ENCODE measurements around the gene FTO. TPM values are rescaled to one million over a fixed set of nuclear protein-coding genes. Genes with fewer than 3 reads are reported as not detected.

Gene FTO
- total and polyA plus RNA-seq, 5 donors from 2014 or later: 58.6 to 97.6 (median 93.4) TPM

DNA sequence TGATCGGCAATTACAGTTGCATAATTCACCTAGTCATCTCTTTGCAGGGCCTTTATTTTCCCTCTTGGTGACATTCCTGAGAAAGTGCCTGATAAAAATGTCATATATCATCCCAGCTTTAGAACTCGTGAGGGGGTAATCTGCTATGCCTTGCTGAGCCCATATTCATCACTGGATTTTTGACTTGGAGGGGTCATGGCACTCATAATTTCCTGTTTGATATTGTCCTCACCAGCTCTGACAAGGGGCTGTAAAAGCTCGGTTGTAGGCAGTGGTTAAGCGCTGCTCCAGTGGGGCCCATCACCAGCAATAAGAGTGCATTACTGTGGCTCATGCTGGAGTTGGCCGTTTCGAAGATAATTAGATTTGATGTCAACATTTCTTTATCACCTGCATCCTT lies 355.4 kb downstream of the FTO start:
- peaks cover 0 to 1% (median 0%) of the 10 kb centered on the region in 7 donors for H3K9me3 Mint-ChIP-seq
- no peak overlapping the region for H3K27ac ChIP-seq (ENCODE audit: insufficient read depth, low read length, poor library complexity, severe bottlenecking)

DNA sequence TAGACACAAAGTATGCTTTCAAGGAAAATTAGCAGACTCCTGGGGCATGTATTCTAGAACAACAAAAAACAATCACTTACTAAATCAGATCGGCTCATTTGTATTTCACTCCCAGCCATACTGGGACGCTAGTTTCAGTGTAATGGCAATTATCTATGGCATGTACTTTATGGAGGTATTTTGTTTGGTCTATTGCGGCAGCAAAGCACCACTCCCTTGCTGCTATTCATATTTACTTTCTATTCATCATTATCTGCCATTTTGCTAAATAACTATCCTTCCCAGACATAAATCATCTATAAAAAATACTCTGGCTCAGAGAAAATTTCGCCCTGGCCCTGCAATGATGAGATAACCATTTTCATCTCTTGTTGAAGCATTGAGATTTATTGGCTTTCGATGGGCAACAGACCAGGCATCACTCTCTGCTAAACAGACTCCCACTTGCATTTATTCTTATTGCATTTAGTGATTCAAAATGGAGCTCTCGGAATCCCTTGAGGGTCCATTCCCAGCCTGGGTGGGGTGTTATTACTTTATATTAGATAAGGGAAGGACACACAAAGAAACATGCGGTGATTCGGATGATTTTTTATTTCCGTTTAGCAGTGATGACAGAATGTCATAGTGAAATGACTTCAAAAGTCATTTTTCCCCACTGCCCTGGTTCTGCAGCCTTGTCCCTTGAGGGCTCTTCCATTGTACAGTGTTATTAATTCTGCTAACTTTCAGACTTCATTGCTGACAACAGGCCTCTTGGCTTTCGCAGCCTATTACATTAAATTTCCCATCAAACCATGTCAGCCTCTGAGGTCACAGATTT lies 356.9 kb downstream of the FTO start:
- Mint-ChIP-seq H3K4me3 (no peak overlapping the region), H3K36me3 (peaks cover 29% of the 10 kb centered on the region), H3K27ac (no peak overlapping the region), H3K4me1 (peaks cover 0 to 6% (median 0%) of the 10 kb centered on the region in 4 donors), H3K27me3 (no peaks in the 10 kb centered on the region), H3K9me3 (peaks cover 0 to 1% (median 0%) of the 10 kb centered on the region in 7 donors)
- H3K27me3 ChIP-seq (ENCODE audit: control insufficient read depth, insufficient read depth, low read length): no peaks in the 10 kb centered on the region
- H3K36me3 ChIP-seq (ENCODE audit: control insufficient read depth, insufficient read depth, low read length): no peaks in the 10 kb centered on the region
- H3K4me3 ChIP-seq (ENCODE audit: low read depth, low read length): no peak overlapping the region
- ATAC-seq (ENCODE audit: low read depth in 2 of 2) (no peak), DNase-seq (no peak)
- no peaks in the 10 kb centered on the region for H3K4me1 ChIP-seq (ENCODE audit: control insufficient read depth, insufficient read depth, low read length, poor library complexity, severe bottlenecking)
- no peak overlapping the region for H3K27ac ChIP-seq (ENCODE audit: insufficient read depth, low read length, poor library complexity, severe bottlenecking)
- H3K9me3 ChIP-seq (ENCODE audit: control insufficient read depth in 2 of 2, low read length in 2 of 2): no peaks in the 10 kb centered on the region

More for the DNA sequence above, 355.4 kb downstream of the FTO start:
- H3K4me1 Mint-ChIP-seq: peaks cover 0 to 6% (median 0%) of the 10 kb centered on the region in 4 donors
- H3K4me3 Mint-ChIP-seq: no peak overlapping the region
- ATAC-seq (ENCODE audit: low read depth in 2 of 2) (no peak), DNase-seq (no peak)
- H3K4me3 ChIP-seq (ENCODE audit: low read depth, low read length): no peak overlapping the region
- no peaks in the 10 kb centered on the region for H3K36me3 ChIP-seq (ENCODE audit: control insufficient read depth, insufficient read depth, low read length)
- no peak overlapping the region for H3K27ac Mint-ChIP-seq
- H3K27me3 ChIP-seq (ENCODE audit: control insufficient read depth, insufficient read depth, low read length): no peaks in the 10 kb centered on the region
- H3K27me3 Mint-ChIP-seq: no peaks in the 10 kb centered on the region
- H3K4me1 ChIP-seq (ENCODE audit: control insufficient read depth, insufficient read depth, low read length, poor library complexity, severe bottlenecking): no peaks in the 10 kb centered on the region
- peaks cover 25% of the 10 kb centered on the region for H3K36me3 Mint-ChIP-seq
- H3K9me3 ChIP-seq (ENCODE audit: control insufficient read depth in 2 of 2, low read length in 2 of 2): no peaks in the 10 kb centered on the region

- Histone ChIP-seq H3K27me3 (ENCODE audit: control insufficient read depth, insufficient read depth, low read length) (no peaks in the 10 kb centered on the region), H3K27ac (ENCODE audit: insufficient read depth, low read length, poor library complexity, severe bottlenecking) (no peak overlapping the region), H3K36me3 (ENCODE audit: control insufficient read depth, insufficient read depth, low read length) (no peaks in the 10 kb centered on the region), H3K4me3 (ENCODE audit: low read depth, low read length) (no peak overlapping the region), H3K9me3 (ENCODE audit: control insufficient read depth in 2 of 2, low read length in 2 of 2) (no peaks in the 10 kb centered on the region), H3K4me1 (ENCODE audit: control insufficient read depth, insufficient read depth, low read length, poor library complexity, severe bottlenecking) (no peaks in the 10 kb centered on the region)
- DNase-seq (no peak), ATAC-seq (ENCODE audit: low read depth in 2 of 2) (no peak)
- Mint-ChIP-seq H3K27me3 (no peaks in the 10 kb centered on the region), H3K4me3 (no peak overlapping the region), H3K27ac (no peak overlapping the region), H3K9me3 (peaks cover 0 to 1% (median 0%) of the 10 kb centered on the region in 7 donors), H3K36me3 (peaks cover 25% of the 10 kb centered on the region), H3K4me1 (peaks cover 0 to 6% (median 0%) of the 10 kb centered on the region in 4 donors)
Measured at GRCh38 chr16:54061454-54061853, 357.5 kb downstream of the FTO start.

DNA sequence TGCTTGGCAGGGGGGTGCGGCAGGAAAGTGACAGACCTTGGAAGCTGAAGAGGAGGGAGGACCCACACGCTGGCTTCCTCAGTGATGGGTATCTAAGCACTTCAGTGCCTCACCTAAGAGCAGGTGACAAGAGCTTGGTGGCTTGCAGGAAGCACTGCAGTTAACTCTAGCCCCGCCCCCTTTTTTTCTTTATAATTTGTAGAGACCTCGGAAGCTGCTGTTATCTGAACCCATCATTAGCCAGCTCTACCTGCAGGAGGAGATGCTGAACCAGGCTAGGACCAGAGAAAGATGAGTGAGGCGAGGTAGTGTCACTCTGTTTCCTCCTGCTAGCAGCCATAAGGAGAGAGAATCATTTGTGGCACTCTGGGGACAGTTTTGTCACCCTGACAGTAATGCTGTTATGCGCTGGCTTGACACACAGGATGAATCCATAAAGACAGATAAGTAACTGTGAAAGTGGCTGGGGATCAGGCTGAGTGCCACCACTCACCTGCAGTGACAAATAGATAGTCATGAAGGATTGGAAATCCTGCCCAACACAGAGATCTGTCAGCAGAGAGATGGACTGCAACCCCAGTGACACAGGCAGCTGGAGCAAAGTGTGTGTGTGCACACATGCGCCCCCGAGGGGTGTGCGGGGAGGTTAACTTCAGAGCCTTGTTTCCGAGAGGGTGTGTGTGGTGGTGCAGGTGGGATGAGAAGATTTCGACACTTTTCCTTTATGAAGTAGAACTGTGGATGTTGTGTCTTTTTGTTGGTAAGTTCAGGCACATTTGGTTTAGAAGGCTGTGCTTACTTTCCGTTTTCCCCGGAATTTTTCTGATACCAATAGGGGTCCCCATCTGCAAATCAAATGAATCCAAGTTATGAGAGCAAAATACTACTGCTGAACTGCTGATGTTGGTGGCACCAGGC lies 358.7 kb downstream of the FTO start:
- Histone ChIP-seq H3K4me3 (ENCODE audit: low read depth, low read length) (no peak overlapping the region), H3K4me1 (ENCODE audit: control insufficient read depth, insufficient read depth, low read length, poor library complexity, severe bottlenecking) (no peaks in the 10 kb centered on the region), H3K27me3 (ENCODE audit: control insufficient read depth, insufficient read depth, low read length) (no peaks in the 10 kb centered on the region), H3K36me3 (ENCODE audit: control insufficient read depth, insufficient read depth, low read length) (no peaks in the 10 kb centered on the region), H3K9me3 (ENCODE audit: control insufficient read depth in 2 of 2, low read length in 2 of 2) (no peaks in the 10 kb centered on the region), H3K27ac (ENCODE audit: insufficient read depth, low read length, poor library complexity, severe bottlenecking) (no peak overlapping the region)
- Mint-ChIP-seq H3K27me3 (no peaks in the 10 kb centered on the region), H3K36me3 (peaks cover 21% of the 10 kb centered on the region), H3K9me3 (peaks cover 0 to 1% (median 0%) of the 10 kb centered on the region in 7 donors), H3K4me1 (peaks cover 0 to 3% (median 0%) of the 10 kb centered on the region in 4 donors), H3K4me3 (no peak overlapping the region), H3K27ac (peak overlapping the region in 1 of 3 donors; percentile 18)
- DNase-seq (peak in 1 of 3 donors; percentile 10), ATAC-seq (ENCODE audit: low read depth in 2 of 2) (no peak)

DNA sequence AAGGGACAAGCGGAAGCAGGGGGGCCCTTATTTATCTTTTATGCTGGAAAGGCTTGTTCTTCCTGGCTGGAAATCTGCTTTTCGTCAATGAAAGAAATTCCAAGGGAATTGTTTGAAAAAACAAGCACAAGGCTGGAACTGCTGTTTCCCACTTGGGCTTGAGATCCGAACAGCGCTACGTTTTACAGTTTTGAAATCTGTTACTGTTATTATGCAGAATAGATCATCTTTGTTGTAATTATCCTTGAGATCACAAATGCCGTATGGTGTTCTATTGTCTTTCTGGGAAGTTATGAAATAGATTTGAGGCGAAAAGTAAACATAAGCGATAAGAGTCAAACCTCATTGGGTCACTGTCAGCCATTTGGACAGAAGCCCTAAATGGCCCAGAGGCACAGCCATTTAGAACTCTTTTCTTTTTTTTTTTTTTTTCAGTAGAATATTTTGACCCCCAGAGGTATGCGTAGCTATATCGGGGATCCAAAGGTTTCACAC lies 359.4 kb downstream of the FTO start:
- Mint-ChIP-seq H3K27me3 (no peaks in the 10 kb centered on the region), H3K9me3 (peaks cover 0 to 1% (median 0%) of the 10 kb centered on the region in 7 donors), H3K36me3 (peaks cover 21% of the 10 kb centered on the region), H3K4me3 (no peak overlapping the region), H3K27ac (no peak overlapping the region), H3K4me1 (peaks cover 0 to 2% (median 0%) of the 10 kb centered on the region in 4 donors)
- H3K27me3 ChIP-seq (ENCODE audit: control insufficient read depth, insufficient read depth, low read length): no peaks in the 10 kb centered on the region
- no peaks in the 10 kb centered on the region for H3K4me1 ChIP-seq (ENCODE audit: control insufficient read depth, insufficient read depth, low read length, poor library complexity, severe bottlenecking)
- DNase-seq (no peak), ATAC-seq (ENCODE audit: low read depth in 2 of 2) (no peak)
- H3K4me3 ChIP-seq (ENCODE audit: low read depth, low read length): no peak overlapping the region
- no peaks in the 10 kb centered on the region for H3K36me3 ChIP-seq (ENCODE audit: control insufficient read depth, insufficient read depth, low read length)
- H3K9me3 ChIP-seq (ENCODE audit: control insufficient read depth in 2 of 2, low read length in 2 of 2): no peaks in the 10 kb centered on the region
- no peak overlapping the region for H3K27ac ChIP-seq (ENCODE audit: insufficient read depth, low read length, poor library complexity, severe bottlenecking)

DNA sequence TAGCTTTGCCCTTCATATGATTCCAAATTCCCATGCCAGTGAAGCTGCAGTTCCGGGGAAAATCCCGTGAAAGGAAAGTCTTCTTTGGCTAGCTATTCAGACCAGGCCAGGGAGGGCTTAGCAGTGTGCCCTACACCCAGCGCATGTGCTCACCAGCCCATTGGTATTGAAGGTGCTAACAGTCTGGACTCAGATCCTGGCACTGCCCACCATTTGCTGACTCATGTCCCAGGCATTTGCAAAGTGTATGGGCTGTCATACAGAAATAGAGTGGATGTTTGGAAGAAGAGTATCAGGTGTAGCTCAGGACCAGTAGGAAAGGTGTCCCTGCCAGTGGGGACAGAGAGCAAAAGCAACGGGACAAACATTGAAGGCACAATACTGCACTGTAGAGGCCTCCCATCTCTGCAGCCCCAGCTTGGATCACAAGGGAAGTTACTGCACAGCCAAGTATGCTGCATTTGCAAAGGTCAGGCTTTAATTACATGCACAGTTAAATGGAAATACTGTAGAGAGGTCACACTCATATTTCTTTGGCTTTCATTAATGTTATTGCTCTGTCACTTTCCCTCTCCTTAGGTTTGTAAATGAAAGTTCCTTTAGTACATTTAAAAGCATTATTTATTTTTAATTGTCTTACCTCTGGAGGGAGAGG lies 362.6 kb downstream of the FTO start:
- Mint-ChIP-seq H3K4me1 (peaks cover 0 to 5% (median 0%) of the 10 kb centered on the region in 4 donors), H3K27me3 (no peaks in the 10 kb centered on the region), H3K36me3 (peaks cover 24% of the 10 kb centered on the region), H3K27ac (no peak overlapping the region), H3K9me3 (no peaks in the 10 kb centered on the region), H3K4me3 (no peak overlapping the region)
- Histone ChIP-seq H3K27ac (ENCODE audit: insufficient read depth, low read length, poor library complexity, severe bottlenecking) (no peak overlapping the region), H3K36me3 (ENCODE audit: control insufficient read depth, insufficient read depth, low read length) (no peaks in the 10 kb centered on the region), H3K27me3 (ENCODE audit: control insufficient read depth, insufficient read depth, low read length) (no peaks in the 10 kb centered on the region), H3K4me3 (ENCODE audit: low read depth, low read length) (no peak overlapping the region), H3K4me1 (ENCODE audit: control insufficient read depth, insufficient read depth, low read length, poor library complexity, severe bottlenecking) (no peaks in the 10 kb centered on the region), H3K9me3 (ENCODE audit: control insufficient read depth in 2 of 2, low read length in 2 of 2) (no peaks in the 10 kb centered on the region)
- DNase-seq (no peak), ATAC-seq (ENCODE audit: low read depth in 2 of 2) (no peak)

- no peaks in the 10 kb centered on the region for H3K27me3 Mint-ChIP-seq
- no peaks in the 10 kb centered on the region for H3K9me3 Mint-ChIP-seq
- no peak for ATAC-seq (ENCODE audit: low read depth in 2 of 2)
- Histone ChIP-seq H3K27me3 (ENCODE audit: control insufficient read depth, insufficient read depth, low read length) (no peaks in the 10 kb centered on the region), H3K36me3 (ENCODE audit: control insufficient read depth, insufficient read depth, low read length) (no peaks in the 10 kb centered on the region), H3K27ac (ENCODE audit: insufficient read depth, low read length, poor library complexity, severe bottlenecking) (no peak overlapping the region), H3K4me1 (ENCODE audit: control insufficient read depth, insufficient read depth, low read length, poor library complexity, severe bottlenecking) (no peaks in the 10 kb centered on the region), H3K9me3 (ENCODE audit: control insufficient read depth in 2 of 2, low read length in 2 of 2) (no peaks in the 10 kb centered on the region), H3K4me3 (ENCODE audit: low read depth, low read length) (no peak overlapping the region)
- H3K4me3 Mint-ChIP-seq: no peak overlapping the region
- H3K36me3 Mint-ChIP-seq: peaks cover 21% of the 10 kb centered on the region
- DNase-seq: no peak
- H3K27ac Mint-ChIP-seq: no peak overlapping the region
- H3K4me1 Mint-ChIP-seq: peaks cover 0 to 3% (median 0%) of the 10 kb centered on the region in 4 donors
Measured at GRCh38 chr16:54067322-54068065, 363.5 kb downstream of the FTO start.

Measured in CD4-positive, CD25-positive, alpha-beta regulatory T cell (primary cell).